ENCODE measurements around the gene SPINT1.

The SPINT1 gene

GRCh38 chr15:40893733-40894680, 50.2 kb downstream of the SPINT1 start, which contains the start of gene VPS18:
Gene VPS18, plus strand, starts transcription at chr15:40894450. Its CDS starts 319 bp downstream, at chr15:40894769.
- peak; percentile 100 for DNase-seq

GRCh38 chr15:40894681-40895448, 51.0 kb downstream of the SPINT1 start:
- DNase-seq, result peak; percentile 43 to 44

GRCh38 chr15:40899536-40900207, 55.8 kb downstream of the SPINT1 start:
- no peak for DNase-seq

- no peak for DNase-seq
Observed at GRCh38 chr15:40900256-40901052, 56.6 kb downstream of the SPINT1 start.

GRCh38 chr15:40901053-40901443, 57.2 kb downstream of the SPINT1 start:
- DNase-seq, result no peak

GRCh38 chr15:40902605-40903561, 59.0 kb downstream of the SPINT1 start:
- no peak for DNase-seq

GRCh38 chr15:40904552-40905201, 60.8 kb downstream of the SPINT1 start:
- DNase-seq, result no peak

- DNase-seq, result peak; percentile 75 to 84
Observed at GRCh38 chr15:40906091-40906990, 62.5 kb downstream of the SPINT1 start.

GRCh38 chr15:40906991-40907802, 63.3 kb downstream of the SPINT1 start:
- peak in 1 of 2 donors; percentile 19 for DNase-seq

Data from stimulated activated CD4-positive, alpha-beta T cell treated with anti-CD3 and anti-CD28 coated beads, Interleukin-2, amount 100 ng/mL, for 48 hours (primary cell).